Naive thymus-derived CD4-positive, alpha-beta T cell (primary cell): Measurements from ENCODE around the gene NQO1. TPM values are rescaled to one million over a fixed set of nuclear protein-coding genes. Genes with fewer than 3 reads are reported as not detected.
A peak's percentile ranks its signal among the peaks of the same experiment; 100 is the strongest.
"Not testable (repeated sequence)": the region's sequence is repeated elsewhere in the genome, so short reads cannot be mapped to it uniquely, and the experiment has no call there.

Experiments used
- ATAC-seq: fragments of 150-1000 bp; cut with Tn5 transposase; 2 replicates; pipeline ENCODE4 v1.10.0; 2021; ENCODE audit warnings: mild to moderate bottlenecking, moderate library complexity
- CTCF ChIA-PET: fragments of 350-600 bp; sonication (Branson Sonifier 250); formaldehyde crosslinking; loops from one replicate; lab custom pipeline; 2021; ENCODE audit warnings: antibody characterized with exemption; lab: Charles Lee
- POLR2A ChIA-PET: fragments of 350-600 bp; sonication (Branson Sonifier 250); formaldehyde crosslinking; loops from one replicate; lab custom pipeline; 2021; ENCODE audit warnings: antibody characterized with exemption, inconsistent platforms; lab: Charles Lee
- DNase-seq, 9 donors: peaks; one replicate each; pipeline versions ENCODE4 v3.0.0 to v3.0.0-alpha.2; 2020 to 2022; ENCODE audit warnings: mixed read lengths in 1 of 9
- H3K27ac ChIP-seq: one replicate; pipeline ENCODE4 v1.7.0; 2013; ENCODE audit warnings: mild to moderate bottlenecking, low read depth, low read length, moderate library complexity
- H3K27me3 ChIP-seq, 2 donors: one replicate each; pipeline ENCODE4 v1.7.0; 2013; ENCODE audit warnings: low read length in 2 of 2, mild to moderate bottlenecking in 2 of 2, moderate library complexity in 2 of 2; ENCODE audit not compliant: control insufficient read depth in 2 of 2, insufficient read depth in 2 of 2
- H3K36me3 ChIP-seq, 3 experiments: 1 replicate in 2 of 3; 2 replicates in 1 of 3; pipeline ENCODE4 v1.7.0; 2013; ENCODE audit warnings: low read length in 3 of 3, mild to moderate bottlenecking in 3 of 3, moderate library complexity in 1 of 3; ENCODE audit not compliant: insufficient read depth in 3 of 3, control insufficient read depth in 2 of 3
- H3K4me1 ChIP-seq, 2 donors: one replicate each; pipeline ENCODE4 v1.7.0; 2013; ENCODE audit warnings: low read length in 2 of 2, mild to moderate bottlenecking in 2 of 2, moderate library complexity in 1 of 2; ENCODE audit not compliant: control insufficient read depth in 2 of 2, insufficient read depth in 2 of 2
- H3K4me3 ChIP-seq: 2 replicates; pipeline ENCODE4 v1.7.0; 2013; ENCODE audit warnings: mild to moderate bottlenecking, low read length
- H3K9me3 ChIP-seq, 3 experiments: 1 replicate in 2 of 3; 2 replicates in 1 of 3; pipeline ENCODE4 v1.7.0; 2013; ENCODE audit warnings: low read length in 3 of 3; ENCODE audit not compliant: control insufficient read depth in 2 of 3
- H3K27ac Mint-ChIP-seq, 9 donors: one replicate each; pipeline ENCODE4 v1.8.0; 2020 to 2022; ENCODE audit warnings: mixed read lengths in 9 of 9, mild to moderate bottlenecking in 8 of 9, moderate library complexity in 5 of 9, inconsistent platforms in 2 of 9
- H3K27me3 Mint-ChIP-seq, 5 donors: one replicate each; pipeline ENCODE4 v1.8.0; 2021 to 2022; ENCODE audit warnings: mixed read lengths in 5 of 5, mild to moderate bottlenecking in 1 of 5
- H3K36me3 Mint-ChIP-seq, 5 donors: one replicate each; pipeline ENCODE4 v1.8.0; 2020 to 2022; ENCODE audit warnings: mixed read lengths in 5 of 5, mild to moderate bottlenecking in 3 of 5, inconsistent platforms in 1 of 5
- H3K4me1 Mint-ChIP-seq, 7 donors: one replicate each; pipeline ENCODE4 v1.8.0; 2020 to 2022; ENCODE audit warnings: mixed read lengths in 7 of 7, mild to moderate bottlenecking in 3 of 7, inconsistent platforms in 1 of 7
- H3K4me3 Mint-ChIP-seq, 10 donors: one replicate each; pipeline ENCODE4 v1.8.0; 2020 to 2022; ENCODE audit warnings: mild to moderate bottlenecking in 10 of 10, mixed read lengths in 10 of 10, moderate library complexity in 6 of 10, inconsistent platforms in 2 of 10
- H3K9me3 Mint-ChIP-seq, 11 donors: one replicate each; pipeline ENCODE4 v1.8.0; 2020 to 2022; ENCODE audit warnings: mixed read lengths in 11 of 11, mild to moderate bottlenecking in 4 of 11, inconsistent platforms in 1 of 11, moderate library complexity in 1 of 11
- intact Hi-C, 2 donors: fragments of 100-400 bp; cut with micrococcal nuclease; formaldehyde crosslinking; loops; one replicate each; pipeline ENCODE4 v1.15.1; 2023
- polyA plus RNA-seq, 2 donors: library from polyadenylated mRNA; unstranded; fragments of 300-500 nt; fragmentation: Illumina TruSeq; gene quantifications; one replicate each; pipeline ENCODE4 v1.2.3, GENCODE V29; 2021
- total RNA-seq, 6 experiments: library from RNA in 5 of 6; stranded (reverse) in 5 of 6; gene quantifications; 1 replicate in 5 of 6; 2 replicates in 1 of 6; pipeline ENCODE4 v1.2.3 and lab custom pipeline; 2021 to 2026

NQO1 gene
- total and polyA plus RNA-seq, 7 experiments from 2014 or later = 1.7 to 27.3 (median 3.2) TPM

- Mint-ChIP-seq H3K36me3 (peaks cover 0 to 10% (median 0%) of the 10 kb centered on the region in 5 donors), H3K27me3 (no peaks in the 10 kb centered on the region), H3K9me3 (peaks cover 0 to 1% (median 0%) of the 10 kb centered on the region in 11 donors), H3K27ac (peak overlapping the region in 5 of 9 donors; percentile 1 to 52 (median 26)), H3K4me1 (peaks cover 35 to 74% (median 64%) of the 10 kb centered on the region in 7 donors), H3K4me3 (no peak overlapping the region)
- no peak for DNase-seq
- Histone ChIP-seq H3K4me1 (peaks cover 5 to 12% of the 10 kb centered on the region in 2 donors), H3K27me3 (no peaks in the 10 kb centered on the region), H3K36me3 (peaks cover 0 to under 1% (median 0%) of the 10 kb centered on the region in 3 experiments), H3K4me3 (no peak overlapping the region), H3K27ac (no peak overlapping the region), H3K9me3 (no peaks in the 10 kb centered on the region)
- intact Hi-C loops = no loop called here
- POLR2A ChIA-PET = interaction anchor here (1.2 kb wide), 1 partner anchor 13 kb away, joined by 4 read pairs; the partner anchor contains the start of gene NOB1
- no peak for ATAC-seq
- CTCF ChIA-PET = no interaction called here
Measured at GRCh38 chr16:69767459-69768229, 41.3 kb upstream of the NQO1 start.

- peaks cover 23 to 57% (median 45%) of the 10 kb centered on the region in 7 donors for H3K4me1 Mint-ChIP-seq
- no peak overlapping the region for H3K4me3 ChIP-seq
Measured at GRCh38 chr16:69763599-69763942, 37.2 kb upstream of the NQO1 start.

GRCh38 chr16:69762814-69763598 is 36.6 kb upstream of the NQO1 start:
- H3K4me3 Mint-ChIP-seq = peak overlapping the region; percentile 74 to 96 (median 86)
- intact Hi-C loops = loop anchor here (1.0 to 5.0 kb wide), 9 partner anchors 9 to 760 kb away; partner anchors contain the start of genes NOB1 (in 2 of the 2), COG4 (in 1 of the 2), COG8 (in 1 of the 2) and CYB5B (in 1 of the 2)
- peaks cover 0 to 10% (median 0%) of the 10 kb centered on the region in 5 donors for H3K36me3 Mint-ChIP-seq

More at GRCh38 chr16:69763599-69763942, 37.2 kb upstream of the NQO1 start:
- no peak for ATAC-seq
- CTCF ChIA-PET = interaction anchor here (0.9 to 1.1 kb wide), 3 partner anchors 9 to 59 kb away, joined by 3 to 6 read pairs (median 5); partner anchors contain the start of gene NOB1
- peaks cover 10 to 14% of the 10 kb centered on the region in 2 donors for H3K4me1 ChIP-seq
- Mint-ChIP-seq H3K36me3 (peaks cover 0 to 10% (median 0%) of the 10 kb centered on the region in 5 donors), H3K27ac (peak overlapping the region; percentile 84 to 98 (median 93)), H3K27me3 (peaks cover 0 to 2% (median 0%) of the 10 kb centered on the region in 5 donors), H3K4me3 (peak overlapping the region; percentile 74 to 96 (median 86)), H3K9me3 (peaks cover 0 to 4% (median 0%) of the 10 kb centered on the region in 11 donors)
- peak overlapping the region; percentile 92 for H3K27ac ChIP-seq
- H3K9me3 ChIP-seq = no peaks in the 10 kb centered on the region
- no peak for DNase-seq
- intact Hi-C loops = loop anchor here (2.0 to 5.0 kb wide), 6 partner anchors 37 to 759 kb away; partner anchors contain the start of genes COG4 (in 1 of the 2), COG8 (in 1 of the 2), NIP7 (in 1 of the 2) and NQO1 (in 1 of the 2)
- POLR2A ChIA-PET = interaction anchor here (0.7 to 3.9 kb wide), 6 partner anchors 9 to 433 kb away, joined by 3 to 35 read pairs (median 5); partner anchors contain the start of genes NOB1, NQO1 and PDF
- H3K27me3 ChIP-seq = no peaks in the 10 kb centered on the region
- peaks cover 0 to 3% (median 0%) of the 10 kb centered on the region in 3 experiments for H3K36me3 ChIP-seq

GRCh38 chr16:69761983-69762813 is 35.8 kb upstream of the NQO1 start, which contains the start of gene WWP2:
Gene WWP2, plus strand, starts transcription at chr16:69762332. Its CDS starts 24,679 bp downstream, at chr16:69787011.
- intact Hi-C loops = loop anchor here (1.0 to 5.0 kb wide), 9 partner anchors 8 to 761 kb away; partner anchors contain the start of genes NOB1 (in 2 of the 2), COG4 (in 1 of the 2), COG8 (in 1 of the 2) and CYB5B (in 1 of the 2)
- Histone ChIP-seq H3K27ac (peak within 1 kb of the TSS; percentile 92), H3K4me3 (peak within 1 kb of the TSS; percentile 88), H3K9me3 (no peaks in the 10 kb centered on the region), H3K27me3 (no peaks in the 10 kb centered on the region), H3K4me1 (peaks cover 10 to 14% of the 10 kb centered on the region in 2 donors), H3K36me3 (peaks cover 0 to 3% (median 0%) of the 10 kb centered on the region in 3 experiments)
- peaks cover 16 to 47% (median 37%) of the 10 kb centered on the region in 7 donors for H3K4me1 Mint-ChIP-seq
- H3K9me3 Mint-ChIP-seq = peaks cover 0 to 4% (median 0%) of the 10 kb centered on the region in 11 donors
- peaks cover 0 to 5% (median 0%) of the 10 kb centered on the region in 5 donors for H3K27me3 Mint-ChIP-seq
- peaks cover 0 to 8% (median 0%) of the 10 kb centered on the region in 5 donors for H3K36me3 Mint-ChIP-seq
- peak; percentile 68 to 81 (median 77) for DNase-seq
- ChIA-PET POLR2A (interaction anchor here (0.6 to 3.9 kb wide), 16 partner anchors 9 to 1963 kb away, joined by 3 to 35 read pairs (median 4); partner anchors contain the start of genes NOB1, NQO1 and PDF), CTCF (interaction anchor here (0.9 to 1.4 kb wide), 5 partner anchors 8 to 59 kb away, joined by 3 to 6 read pairs (median 3); partner anchors contain the start of gene NOB1)
- H3K4me3 Mint-ChIP-seq = peak within 1 kb of the TSS; percentile 77 to 96 (median 94)
- peak; percentile 86 for ATAC-seq
- peak within 1 kb of the TSS; percentile 93 to 99 (median 98) for H3K27ac Mint-ChIP-seq

More at GRCh38 chr16:69762814-69763598, 36.6 kb upstream of the NQO1 start:
- Mint-ChIP-seq H3K9me3 (peaks cover 0 to 4% (median 0%) of the 10 kb centered on the region in 11 donors), H3K27me3 (peaks cover 0 to 5% (median 0%) of the 10 kb centered on the region in 5 donors), H3K4me1 (peaks cover 22 to 55% (median 43%) of the 10 kb centered on the region in 7 donors), H3K27ac (peak overlapping the region; percentile 84 to 98 (median 93))
- Histone ChIP-seq H3K9me3 (no peaks in the 10 kb centered on the region), H3K4me1 (peaks cover 10 to 14% of the 10 kb centered on the region in 2 donors), H3K4me3 (peak overlapping the region; percentile 75), H3K27me3 (no peaks in the 10 kb centered on the region), H3K36me3 (peaks cover 0 to 3% (median 0%) of the 10 kb centered on the region in 3 experiments), H3K27ac (peak overlapping the region; percentile 92)
- peak in 7 of 9 donors; percentile 18 to 52 (median 45) for DNase-seq
- POLR2A ChIA-PET = interaction anchor here (0.6 to 3.9 kb wide), 10 partner anchors 9 to 432 kb away, joined by 3 to 35 read pairs (median 4); partner anchors contain the start of genes NOB1, NQO1 and PDF
- CTCF ChIA-PET = interaction anchor here (0.9 to 1.1 kb wide), 4 partner anchors 8 to 60 kb away, joined by 3 to 6 read pairs (median 4); partner anchors contain the start of gene NOB1
- ATAC-seq = peak; percentile 67

- not testable (repeated sequence) for ATAC-seq, H3K27me3 ChIP-seq, H3K27ac ChIP-seq, H3K36me3 ChIP-seq, DNase-seq, H3K27ac Mint-ChIP-seq, H3K27me3 Mint-ChIP-seq, H3K9me3 Mint-ChIP-seq, H3K4me3 ChIP-seq, H3K9me3 ChIP-seq, H3K36me3 Mint-ChIP-seq
- Mint-ChIP-seq H3K4me1 (peaks cover 17 to 38% (median 29%) of the 10 kb centered on the region in 7 donors), H3K4me3 (peak overlapping the region in 1 of 10 donors; percentile 16)
- CTCF ChIA-PET = interaction anchor here (1.2 kb wide), 1 partner anchor 48 kb away, joined by 4 read pairs; no protein-coding TSS in a partner anchor
- H3K4me1 ChIP-seq = peaks cover 23% of the 10 kb centered on the region in 2 donors
- intact Hi-C loops = loop anchor here (5.0 to 10.0 kb wide), 2 partner anchors 310 to 333 kb away; partner anchors contain the start of gene CYB5B (in 1 of the 2)
- POLR2A ChIA-PET = interaction anchor here (1.0 kb wide), 1 partner anchor 51 kb away, joined by 3 read pairs; no protein-coding TSS in a partner anchor
Measured at GRCh38 chr16:69757375-69757774, 31.0 kb upstream of the NQO1 start.
